Ovary (tissue), 9 donors: Measurements from ENCODE around the gene DENND5A. TPM values are rescaled to one million over a fixed set of nuclear protein-coding genes. Genes with fewer than 3 reads are reported as not detected.

ENCODE experiments used
- DNase-seq, 5 donors: peaks; one replicate each; pipeline ENCODE4 v3.0.0-alpha.2; 2019 to 2020
- H3K27ac ChIP-seq, 2 donors: fragments of 200-600 bp; one replicate each; pipeline versions ENCODE4 v1.5.1 to v1.8.0; 2019 to 2022
- H3K27me3 ChIP-seq: fragments of 200-600 bp; one replicate; pipeline ENCODE4 v1.8.0; 2022
- H3K36me3 ChIP-seq: fragments of 200-600 bp; sonication (generic); one replicate; pipeline ENCODE4 v1.5.1; 2019
- H3K4me1 ChIP-seq: one replicate; pipeline ENCODE4 v1.8.1; 2013; ENCODE audit warnings: mild to moderate bottlenecking, moderate library complexity; ENCODE audit not compliant: insufficient read depth
- H3K4me3 ChIP-seq: fragments of 200-600 bp; sonication (generic); one replicate; pipeline ENCODE4 v1.5.1; 2017
- H3K9me3 ChIP-seq, 2 donors: fragments of 200-600 bp in 1 of 2; sonication (generic) in 1 of 2; one replicate each; pipeline versions ENCODE4 v1.5.1 to v1.8.1; 2013 to 2019; ENCODE audit warnings: mild to moderate bottlenecking in 1 of 2, moderate library complexity in 1 of 2
- CTCF ChIP-seq, 3 donors: fragments of 450-650 bp in 2 of 3; fragments of 200-600 bp in 1 of 3; IDR thresholded peaks; one replicate each; pipeline versions ENCODE4 v1.5.1 to v1.8.0; 2016 to 2022; ENCODE audit warnings: antibody characterized with exemption in 3 of 3, mild to moderate bottlenecking in 1 of 3
- EP300 ChIP-seq: sonication (generic); formaldehyde crosslinking; IDR thresholded peaks from one replicate; pipeline ENCODE4 v1.6.1; 2017; ENCODE audit warnings: antibody characterized with exemption
- POLR2A ChIP-seq: fragments of 450-650 bp; IDR thresholded peaks from one replicate; pipeline ENCODE4 v1.6.1; 2017; ENCODE audit warnings: antibody characterized with exemption, mild to moderate bottlenecking, moderate library complexity
- WGBS, 3 donors: extraction: QIAGEN DNeasy Blood & Tissue Kit in 1 of 3; methylation state at CpG; one replicate each; pipeline versions ENCODE4 v1.1.5 to v1.1.7; 2013 to 2017; 5-methylcytosine and 5-hydroxymethylcytosine counted together
- intact Hi-C, 4 donors: fragments of 100-400 bp; cut with DNase I; formaldehyde crosslinking; loops; one replicate each; pipeline versions ENCODE4 v1.11.0 to v1.15.1; 2022 to 2023
- polyA plus RNA-seq, 2 donors: library from polyadenylated mRNA; stranded (reverse); fragments of 200-250 nt in 1 of 2; fragments of 350-450 nt in 1 of 2; fragmentation: Illumina TruSeq in 1 of 2; extraction: RNeasy Lipid Tissue Mini Kit (QIAGEN cat#74804) in 1 of 2; gene quantifications; one replicate each; pipeline ENCODE4 v1.2.3, GENCODE V29; 2013 to 2014
- total RNA-seq, 7 donors: library from RNA; depleted of rRNA in 2 of 7; stranded (reverse); fragments of >200 nt in 2 of 7; fragmentation: NEBNext Ultra II Directional in 3 of 7; extraction: Animal tissue kit (Norgen Biotek cat#: 25700) in 3 of 7; gene quantifications; one replicate each; pipeline versions ENCODE4 v1.1.0 to v1.2.4, GENCODE V29; 2016 to 2023
- donor health status: DM: no; HTN: no; CAD: no; lungs with moderate emphysema.
- donor health status: DM: no; HTN: no; CAD: no.
- donor health status: Bipolar disorder and iron deficiency.
- donor health status: DM: yes; HTN: yes; CAD: no.
- donor health status: DM: no; HTN: no; CAD: no.
- donor health status: DM: yes; HTN: yes; CAD: no.

DENND5A gene
- total and polyA plus RNA-seq, 9 donors, result 44.2 to 122 (median 66.6) TPM

- Histone ChIP-seq H3K36me3 (no peaks in the 10 kb centered on the region), H3K4me3 (no peak overlapping the region), H3K27me3 (no peaks in the 10 kb centered on the region), H3K4me1 (no peaks in the 10 kb centered on the region), H3K27ac (peak overlapping the region in 1 of 2 donors; percentile 23), H3K9me3 (no peaks in the 10 kb centered on the region)
- intact Hi-C loops, result loop anchor here in 2 of 4 donors (1.0 to 10.0 kb wide), 4 partner anchors 120 to 913 kb away; no protein-coding TSS in a partner anchor
- WGBS, 3 donors, result 25 to 27% (median 27%) methylated on average over 10 of the region's 10 CpGs
- peak; percentile 59 to 84 (median 73) for DNase-seq
- TF ChIP-seq EP300 (no peak), CTCF (IDR thresholded peaks at IDR 0.05) (peak; percentile 72 to 83 (median 78))
Measured at GRCh38 chr11:9137293-9138132, 127.6 kb downstream of the DENND5A start.

- H3K27ac ChIP-seq, result no peak overlapping the region
- H3K36me3 ChIP-seq, result no peaks in the 10 kb centered on the region
- DNase-seq, result no peak
- H3K27me3 ChIP-seq, result no peaks in the 10 kb centered on the region
- intact Hi-C loops, result loop anchor here in 2 of 4 donors (1.0 to 10.0 kb wide), 4 partner anchors 119 to 912 kb away; no protein-coding TSS in a partner anchor
- H3K9me3 ChIP-seq, result no peaks in the 10 kb centered on the region
- no peak overlapping the region for H3K4me3 ChIP-seq
- H3K4me1 ChIP-seq, result no peaks in the 10 kb centered on the region
- TF ChIP-seq POLR2A (no peak), CTCF (IDR thresholded peaks at IDR 0.05) (no peak), EP300 (no peak)
- 95 to 97% (median 96%) methylated on average over 2 of the region's 2 CpGs for WGBS, 3 donors
Measured at GRCh38 chr11:9136741-9137140, 128.4 kb downstream of the DENND5A start.

GRCh38 chr11:9133956-9134355, 131.2 kb downstream of the DENND5A start:
- DNase-seq, result no peak
- no peak overlapping the region for H3K4me3 ChIP-seq
- H3K9me3 ChIP-seq, result no peaks in the 10 kb centered on the region
- WGBS, 3 donors, result 96 to 100% (median 98%) methylated on average over 2 of the region's 2 CpGs
- intact Hi-C loops, result loop anchor here in 1 of 4 donors (10.0 kb wide), 1 partner anchor 909 kb away; no protein-coding TSS in a partner anchor
- no peak for TF ChIP-seq CTCF (IDR thresholded peaks at IDR 0.05)
- TF ChIP-seq POLR2A, result no peak
- no peak for TF ChIP-seq EP300
- no peak overlapping the region for H3K27ac ChIP-seq
- H3K4me1 ChIP-seq, result no peaks in the 10 kb centered on the region
- no peaks in the 10 kb centered on the region for H3K36me3 ChIP-seq
- H3K27me3 ChIP-seq, result no peaks in the 10 kb centered on the region

- Histone ChIP-seq H3K9me3 (no peaks in the 10 kb centered on the region), H3K4me3 (no peak overlapping the region), H3K27me3 (no peaks in the 10 kb centered on the region), H3K27ac (no peak overlapping the region), H3K4me1 (no peaks in the 10 kb centered on the region), H3K36me3 (no peaks in the 10 kb centered on the region)
- intact Hi-C loops, result loop anchor here in 1 of 4 donors (10.0 kb wide), 1 partner anchor 908 kb away; no protein-coding TSS in a partner anchor
- WGBS, 3 donors, result 91 to 95% (median 95%) methylated on average over 5 of the region's 5 CpGs
- no peak for DNase-seq
- no peak for TF ChIP-seq POLR2A
- no peak for TF ChIP-seq CTCF (IDR thresholded peaks at IDR 0.05)
- TF ChIP-seq EP300, result no peak
Measured at GRCh38 chr11:9132203-9132878, 132.8 kb downstream of the DENND5A start.
